KOPT-K1 (cell line): ENCODE measurements around the gene UCN.
"Not testable (repeated sequence)": the region's sequence is repeated elsewhere in the genome, so short reads cannot be mapped to it uniquely, and the experiment has no call there.

Experiments
- H3K27ac ChIP-seq: fragments of 200-600 bp; sonication (generic); 2 replicates; pipeline ENCODE4 v1.5.1; 2016; ENCODE audit warnings: antibody characterized with exemption, mild to moderate bottlenecking, low read depth, low read length; ENCODE audit not compliant: poor library complexity, severe bottlenecking
- H3K36me3 ChIP-seq: fragments of 200-600 bp; sonication (generic); 2 replicates; pipeline ENCODE4 v1.5.1; 2017; ENCODE audit warnings: antibody characterized with exemption, mild to moderate bottlenecking, low read length, moderate library complexity; ENCODE audit not compliant: insufficient read depth
- H3K9me3 ChIP-seq: fragments of 200-600 bp; sonication (generic); 2 replicates; pipeline ENCODE4 v1.5.1; 2017; ENCODE audit warnings: antibody characterized with exemption, low read length, mild to moderate bottlenecking; ENCODE audit not compliant: insufficient read depth, poor library complexity, severe bottlenecking

Gene UCN

GRCh38 chr2:27308359-27308881, at the start of gene UCN:
Gene UCN (minus strand): TSS chr2:27308445. CDS start chr2:27307895, 550 bp downstream.
- no peaks in the 10 kb centered on the region for H3K9me3 ChIP-seq
- no peak within 1 kb of the TSS for H3K27ac ChIP-seq
- peaks cover 28% of the 10 kb centered on the region for H3K36me3 ChIP-seq

- peak within 1 kb of the TSS; percentile 82 for H3K27ac ChIP-seq
- no peaks in the 10 kb centered on the region for H3K9me3 ChIP-seq
- H3K36me3 ChIP-seq = peaks cover 10% of the 10 kb centered on the region; the same call in 1 of the 2 replicates
Observed at GRCh38 chr2:27356382-27357181, 48.3 kb upstream of the UCN start, which contains the start of gene GTF3C2. Gene GTF3C2 (minus strand): TSS chr2:27356764. CDS start chr2:27343554, 13,210 bp downstream.

GRCh38 chr2:27356056-27356381, 47.8 kb upstream of the UCN start:
- no peaks in the 10 kb centered on the region for H3K9me3 ChIP-seq
- H3K27ac ChIP-seq = peak overlapping the region; percentile 82
- peaks cover 10% of the 10 kb centered on the region for H3K36me3 ChIP-seq

- Histone ChIP-seq H3K36me3 (peaks cover 19% of the 10 kb centered on the region), H3K9me3 (no peaks in the 10 kb centered on the region), H3K27ac (no peak overlapping the region)
Observed at GRCh38 chr2:27354597-27354927, 46.3 kb upstream of the UCN start.

- Histone ChIP-seq H3K36me3 (peaks cover 19% of the 10 kb centered on the region), H3K9me3 (no peaks in the 10 kb centered on the region), H3K27ac (no peak overlapping the region)
Observed at GRCh38 chr2:27353762-27354596, 45.7 kb upstream of the UCN start.

GRCh38 chr2:27353386-27353761, 45.1 kb upstream of the UCN start:
- not testable (repeated sequence) for H3K27ac ChIP-seq, H3K9me3 ChIP-seq
- H3K36me3 ChIP-seq = peaks cover 22% of the 10 kb centered on the region

GRCh38 chr2:27351802-27352598, 43.8 kb upstream of the UCN start:
- H3K36me3 ChIP-seq = peaks cover 36% of the 10 kb centered on the region
- no peak overlapping the region for H3K27ac ChIP-seq
- H3K9me3 ChIP-seq = no peaks in the 10 kb centered on the region

- no peaks in the 10 kb centered on the region for H3K9me3 ChIP-seq
- peaks cover 39% of the 10 kb centered on the region for H3K36me3 ChIP-seq
- H3K27ac ChIP-seq = no peak overlapping the region
Observed at GRCh38 chr2:27350106-27350693, 42.0 kb upstream of the UCN start.

- no peak overlapping the region for H3K27ac ChIP-seq
- H3K9me3 ChIP-seq = no peaks in the 10 kb centered on the region
Observed at GRCh38 chr2:27347641-27348040, 39.4 kb upstream of the UCN start.

GRCh38 chr2:27336173-27336572, 27.9 kb upstream of the UCN start:
- Histone ChIP-seq H3K27ac (no peak overlapping the region), H3K9me3 (no peaks in the 10 kb centered on the region), H3K36me3 (peaks cover 90% of the 10 kb centered on the region)

More at GRCh38 chr2:27347641-27348040, 39.4 kb upstream of the UCN start:
- peaks cover 42% of the 10 kb centered on the region for H3K36me3 ChIP-seq

- Histone ChIP-seq H3K36me3 (peaks cover 90% of the 10 kb centered on the region), H3K27ac (no peak overlapping the region), H3K9me3 (no peaks in the 10 kb centered on the region)
Observed at GRCh38 chr2:27335311-27335710, 27.1 kb upstream of the UCN start.

GRCh38 chr2:27324720-27325119, 16.5 kb upstream of the UCN start:
- no peaks in the 10 kb centered on the region for H3K9me3 ChIP-seq
- peaks cover 44% of the 10 kb centered on the region for H3K36me3 ChIP-seq
- H3K27ac ChIP-seq = no peak overlapping the region

GRCh38 chr2:27323596-27324285, 15.5 kb upstream of the UCN start:
- Histone ChIP-seq H3K27ac (peak overlapping the region; percentile 84), H3K36me3 (peaks cover 34% of the 10 kb centered on the region), H3K9me3 (no peaks in the 10 kb centered on the region)
